ENCODE measurements around the gene TNFRSF1B. TPM values are rescaled to one million over a fixed set of nuclear protein-coding genes. Genes with fewer than 3 reads are reported as not detected.

TNFRSF1B gene
- total and polyA plus RNA-seq, 2 of the 8 experiments (the other 6 are each of a cell fraction or from before 2014, with no cell fraction given): 1.7 to 2.9 TPM

DNA sequence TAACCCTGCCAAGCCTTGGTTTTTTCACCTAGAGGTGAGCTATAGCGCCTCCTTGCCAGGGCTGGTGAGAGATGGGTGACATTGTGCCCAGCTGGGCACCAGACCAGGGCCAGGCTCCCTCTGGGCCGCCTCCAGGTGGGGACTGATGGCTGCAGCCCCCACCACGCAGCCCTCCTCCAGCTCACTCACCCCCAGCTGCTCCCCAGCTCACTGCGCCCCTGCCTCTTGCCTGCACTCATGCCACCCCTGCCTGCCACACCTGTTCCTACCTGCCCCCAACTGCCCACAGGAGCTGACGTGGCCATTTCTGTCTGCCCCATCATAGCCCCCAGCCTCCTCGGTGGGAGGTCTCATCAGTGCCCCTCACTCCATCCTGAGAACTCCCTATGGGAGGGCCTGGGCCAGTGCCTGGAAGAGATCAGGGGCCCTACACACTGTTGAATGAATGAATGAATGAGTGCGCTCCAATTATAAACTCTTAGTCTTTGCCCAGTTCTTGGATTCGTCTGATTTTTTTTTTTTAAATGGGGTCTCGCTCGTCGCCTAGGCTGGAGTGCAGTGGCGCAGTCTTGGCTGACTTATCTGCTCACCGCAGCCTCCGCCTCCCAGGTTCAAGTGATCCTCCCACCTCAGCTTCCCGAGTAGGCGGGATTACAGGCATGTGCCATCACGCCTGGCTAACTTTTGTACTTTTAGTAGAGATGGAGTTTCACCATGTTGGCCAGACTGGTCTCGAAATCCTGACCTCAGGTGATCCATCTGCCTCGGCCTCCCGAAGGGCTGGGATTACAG, 36.6 kb downstream of the TNFRSF1B start:
- Histone ChIP-seq H3K79me1 (ENCODE audit: low read depth, low read length) (no peaks in the 10 kb centered on the region), H4K20me1 (replicated peaks in 1 of 2; ENCODE audit: control insufficient read depth in 1 of 2, insufficient read depth in 2 of 2, low read length in 2 of 2) (no peaks in the 10 kb centered on the region), H3K18ac (ENCODE audit: extremely low read depth, low read length) (no peak overlapping the region; the same call in 1 of the 2 replicates), H4K8ac (ENCODE audit: extremely low read depth, insufficient read depth, low read length) (no peak overlapping the region; the same call in 1 of the 2 replicates), H2AFZ (ENCODE audit: low read length) (no peak overlapping the region), H3K4ac (replicated peaks; ENCODE audit: insufficient read length, low read depth, low read length) (no peak overlapping the region), H4K5ac (ENCODE audit: insufficient read length, low read depth, low read length) (no peak overlapping the region), H2BK120ac (replicated peaks; ENCODE audit: low read depth, low read length) (no peak overlapping the region), H3K23ac (ENCODE audit: insufficient read length) (no peak overlapping the region), H3K27me3 (replicated peaks in 1 of 4; ENCODE audit: control insufficient read depth in 3 of 4, extremely low read depth in 1 of 4, insufficient read depth in 3 of 4, low read length in 3 of 4) (no peaks in the 10 kb centered on the region), H3K79me2 (ENCODE audit: control insufficient read depth in 1 of 2, insufficient read depth in 2 of 2, low read length in 2 of 2) (no peaks in the 10 kb centered on the region), H3K9me3 (ENCODE audit: insufficient read depth in 2 of 2, low read depth in 1 of 2, low read length in 1 of 2) (no peaks in the 10 kb centered on the region), H3K4me3 (ENCODE audit: extremely low read depth in 1 of 4, insufficient read depth in 2 of 4, low read depth in 3 of 4, low read length in 4 of 4) (no peak overlapping the region), H3K4me2 (ENCODE audit: insufficient read depth in 1 of 2, low read depth in 2 of 2, low read length in 2 of 2) (no peak overlapping the region), H3K27ac (ENCODE audit: low read depth, low read length) (no peak overlapping the region), H2BK12ac (ENCODE audit: low read depth, low read length) (peak overlapping the region; percentile 87; the same call in 1 of the 2 replicates), H3K9ac (replicated peaks in 1 of 4; ENCODE audit: extremely low read depth in 1 of 4, low read depth in 3 of 4, low read length in 3 of 4) (no peak overlapping the region), H2BK20ac (ENCODE audit: low read length) (no peak overlapping the region), H4K91ac (replicated peaks; ENCODE audit: insufficient read length, low read length) (no peak overlapping the region), H2AK5ac (ENCODE audit: low read depth, low read length) (no peak overlapping the region), H3K14ac (ENCODE audit: insufficient read length) (no peak overlapping the region), H3K4me1 (replicated peaks in 1 of 4; ENCODE audit: control insufficient read depth in 3 of 4, insufficient read depth in 4 of 4, low read length in 3 of 4) (peaks cover 3 to 11% (median 8%) of the 10 kb centered on the region in 4 experiments), H2BK15ac (ENCODE audit: low read length) (0 out of 2 replicates have a peak overlapping the region, but pooled peaks have one; percentile 16), H3K56ac (replicated peaks; ENCODE audit: insufficient read length, low read depth, low read length) (no peak overlapping the region), H3K23me2 (ENCODE audit: low read depth, low read length) (no peaks in the 10 kb centered on the region; the same call in 1 of the 2 replicates), H3K36me3 (ENCODE audit: control insufficient read depth in 2 of 4, insufficient read depth in 4 of 4, low read length in 3 of 4) (no peaks in the 10 kb centered on the region), H2BK5ac (ENCODE audit: low read depth, low read length) (0 out of 2 replicates have a peak overlapping the region, but pooled peaks have one; percentile 60)
- ChIA-PET CTCF (ENCODE audit: partially characterized antibody) (interaction anchor here (0.7 to 17.0 kb wide), 8 partner anchors 10 to 97 kb away, joined by 3 to 503 read pairs (median 3); no protein-coding TSS in a partner anchor), POLR2A (ENCODE audit: partially characterized antibody) (no interaction called here)
- DNase-seq (ENCODE audit: low read depth in 1 of 2, low spot score in 2 of 2): no peak
- WGBS, 2 experiments (ENCODE audit: extremely low coverage in 1 of 2, insufficient coverage in 1 of 2, insufficient read length in 1 of 2, insufficient replicate concordance in 2 of 2, low coverage in 1 of 2, low lambda C conversion rate in 2 of 2, missing lambda C conversion rate in 1 of 2): 82% methylated on average over 20 of the region's 20 CpGs; no CpG with 5 or more reads in 1 of the 2 experiments
- FAIRE-seq: no peak
- TF ChIP-seq BRCA1 (IDR thresholded peaks at IDR 0.05; ENCODE audit: low read depth, low read length) (no peak), TEAD4 (IDR thresholded peaks at IDR 0.05; ENCODE audit: low read depth, low read length) (no peak), SUZ12 (IDR thresholded peaks at IDR 0.05; ENCODE audit: low read length) (no peak), KDM4A (IDR thresholded peaks at IDR 0.05; ENCODE audit: low read depth, low read length, severe bottlenecking) (no peak), E2F6 (IDR thresholded peaks at IDR 0.05) (peak; percentile 46; the same call in 1 of the 2 replicates)

Data from H1 (cell line).